HG03103 (cell line): Measurements from ENCODE around the gene FBXL16.

Experiments
- ATAC-seq: cut with Tn5 transposase; IDR thresholded peaks from one replicate; pipeline ENCODE4 v1.9.1; 2021; ENCODE audit warnings: low read depth; ENCODE audit not compliant: unreplicated experiment

FBXL16 gene

GRCh38 chr16:678858-679813 is 26.5 kb downstream of the FBXL16 start:
- no peak for ATAC-seq

- ATAC-seq, result no peak
Observed at GRCh38 chr16:678209-678857, 27.3 kb downstream of the FBXL16 start.

GRCh38 chr16:677316-678190 is 28.0 kb downstream of the FBXL16 start:
- no peak for ATAC-seq

- no peak for ATAC-seq
Observed at GRCh38 chr16:676913-677312, 28.7 kb downstream of the FBXL16 start.

GRCh38 chr16:676565-676902 is 29.1 kb downstream of the FBXL16 start:
- no peak for ATAC-seq

GRCh38 chr16:675884-676564 is 29.6 kb downstream of the FBXL16 start:
- no peak for ATAC-seq

- ATAC-seq, result no peak
Observed at GRCh38 chr16:674968-675883, 30.4 kb downstream of the FBXL16 start, which contains the start of gene RHBDL1. TSS of gene RHBDL1 (plus strand) at chr16:675671. CDS start at chr16:675791, 120 bp downstream.

GRCh38 chr16:674214-674881 is 31.3 kb downstream of the FBXL16 start:
- ATAC-seq, result no peak

- no peak for ATAC-seq
Observed at GRCh38 chr16:673399-673991, 32.1 kb downstream of the FBXL16 start.

- ATAC-seq, result no peak
Observed at GRCh38 chr16:672851-673250, 32.8 kb downstream of the FBXL16 start.

- ATAC-seq, result no peak
Observed at GRCh38 chr16:672371-672770, 33.2 kb downstream of the FBXL16 start.

GRCh38 chr16:671353-672131 is 34.1 kb downstream of the FBXL16 start:
- ATAC-seq, result no peak

- ATAC-seq, result no peak
Observed at GRCh38 chr16:670485-671352, 34.9 kb downstream of the FBXL16 start.

GRCh38 chr16:669666-670065 is 35.9 kb downstream of the FBXL16 start:
- no peak for ATAC-seq

- no peak for ATAC-seq
Observed at GRCh38 chr16:668519-669171, 37.0 kb downstream of the FBXL16 start.
